DMS153 treated with DMSO at 0.1 percent for 48 hours (cell line): Measurements from ENCODE around the gene RDH5.

Source experiments
- DNase-seq: peaks from one replicate; lab custom pipeline; 2025; ENCODE audit not compliant: unreplicated experiment; lab: John Stamatoyannopoulos, UW

Gene RDH5

GRCh38 chr12:55711786-55712553 is 8.2 kb upstream of the RDH5 start:
- DNase-seq = no peak

GRCh38 chr12:55712700-55713415 is 7.3 kb upstream of the RDH5 start:
- no peak for DNase-seq

GRCh38 chr12:55713721-55714120 is 6.5 kb upstream of the RDH5 start:
- no peak for DNase-seq

GRCh38 chr12:55715169-55715764 is 4.9 kb upstream of the RDH5 start:
- no peak for DNase-seq

GRCh38 chr12:55715833-55716581 is 4.2 kb upstream of the RDH5 start, which contains the start of gene BLOC1S1:
TSS of gene BLOC1S1 (plus strand) at chr12:55716046. CDS start at chr12:55716052, 6 bp downstream.
- DNase-seq = peak; percentile 87

- DNase-seq = no peak
Observed at GRCh38 chr12:55716582-55716957, 3.6 kb upstream of the RDH5 start.

- no peak for DNase-seq
Observed at GRCh38 chr12:55717011-55718007, 2.9 kb upstream of the RDH5 start.

- no peak for DNase-seq
Observed at GRCh38 chr12:55718015-55718414, 2.2 kb upstream of the RDH5 start.

GRCh38 chr12:55718624-55719275 is 1.4 kb upstream of the RDH5 start:
- no peak for DNase-seq

- no peak for DNase-seq
Observed at GRCh38 chr12:55719371-55719770, 822 bp upstream of the RDH5 start.

GRCh38 chr12:55720894-55721444 is 776 bp downstream of the RDH5 start:
- no peak for DNase-seq

- no peak for DNase-seq
Observed at GRCh38 chr12:55721601-55722213, 1.5 kb downstream of the RDH5 start.

- DNase-seq = no peak
Observed at GRCh38 chr12:55722948-55723347, 2.8 kb downstream of the RDH5 start.

GRCh38 chr12:55723516-55724225 is 3.5 kb downstream of the RDH5 start:
- no peak for DNase-seq

GRCh38 chr12:55724226-55724939 is 4.2 kb downstream of the RDH5 start:
- no peak for DNase-seq

GRCh38 chr12:55724940-55725309 is 4.7 kb downstream of the RDH5 start:
- no peak for DNase-seq

GRCh38 chr12:55725556-55725955 is 5.4 kb downstream of the RDH5 start:
- no peak for DNase-seq

- no peak for DNase-seq
Observed at GRCh38 chr12:55726971-55727370, 6.8 kb downstream of the RDH5 start.
